Lower leg skin (tissue), 3 donors: ENCODE measurements around the gene ESPL1.
"Not testable (repeated sequence)": the region's sequence is repeated elsewhere in the genome, so short reads cannot be mapped to it uniquely, and the experiment has no call there.

Experiments used
- CTCF ChIP-seq, 3 donors: fragments of 450-650 bp; IDR thresholded peaks; one replicate each; pipeline ENCODE4 v1.5.1; 2016; ENCODE audit warnings: antibody characterized with exemption in 3 of 3, mild to moderate bottlenecking in 3 of 3, moderate library complexity in 2 of 3
- POLR2A ChIP-seq, 2 donors: fragments of 450-650 bp; IDR thresholded peaks; one replicate each; pipeline ENCODE4 v1.6.1; 2016 to 2017; ENCODE audit warnings: antibody characterized with exemption in 2 of 2, mild to moderate bottlenecking in 1 of 2, moderate library complexity in 1 of 2

GRCh38 chr12:53332339-53332738, 64.2 kb downstream of the ESPL1 start:
- not testable (repeated sequence) for TF ChIP-seq CTCF, POLR2A (IDR thresholded peaks at IDR 0.05)
